Stimulated activated CD4-positive, alpha-beta T cell treated with anti-CD3 and anti-CD28 coated beads, Interleukin-12 subunit alpha, Interleukin-12 subunit beta, amount 100 ng/mL, for 24 hours (primary cell): ENCODE data around the gene DLG1.
"Not testable (repeated sequence)": the region's sequence is repeated elsewhere in the genome, so short reads cannot be mapped to it uniquely, and the experiment has no call there.

ENCODE experiments used
- DNase-seq, 2 experiments: peaks; one replicate each; pipeline ENCODE4 v3.0.0-alpha.2; 2020; ENCODE audit warnings: low read depth in 2 of 2

The DLG1 gene

DNA sequence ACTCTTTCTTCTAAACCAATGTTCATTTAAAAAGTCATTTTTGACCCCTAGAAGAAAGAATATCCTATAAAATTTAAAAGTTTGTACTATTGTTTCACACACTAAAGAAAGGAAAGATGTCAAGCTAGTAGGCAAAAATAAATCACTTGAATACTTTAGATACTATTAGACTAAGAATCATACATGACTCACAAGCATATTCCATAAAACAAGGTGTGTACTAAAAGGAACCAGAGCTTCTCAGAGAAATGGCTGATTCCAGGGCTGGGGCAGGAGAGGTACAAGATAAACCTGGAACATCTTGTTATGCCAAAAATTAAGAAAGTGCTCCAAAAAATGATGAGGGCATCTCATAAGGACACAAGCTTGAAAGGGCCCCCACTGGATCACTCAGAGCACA is 8.7 kb downstream of the DLG1 start:
- no peak for DNase-seq

DNA sequence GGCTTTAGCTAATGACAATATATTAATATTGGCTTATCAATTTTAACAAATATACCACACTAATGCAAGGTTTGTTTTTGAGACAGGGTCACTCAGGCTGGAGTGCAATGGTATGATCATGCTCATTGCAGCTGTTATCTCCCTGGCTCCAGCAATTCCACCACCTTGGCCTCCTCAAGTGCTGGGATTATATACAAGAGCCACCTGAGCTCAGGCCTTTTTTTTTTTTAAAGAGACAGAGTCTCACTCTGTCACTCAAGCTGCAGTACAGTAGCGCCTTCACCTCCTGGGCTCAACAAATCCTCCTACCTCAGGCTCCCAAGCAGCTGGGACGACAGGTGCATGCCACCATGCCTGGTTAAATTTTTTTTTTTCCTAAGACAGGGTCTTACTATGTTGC is 11.7 kb downstream of the DLG1 start:
- DNase-seq, result no peak

DNA sequence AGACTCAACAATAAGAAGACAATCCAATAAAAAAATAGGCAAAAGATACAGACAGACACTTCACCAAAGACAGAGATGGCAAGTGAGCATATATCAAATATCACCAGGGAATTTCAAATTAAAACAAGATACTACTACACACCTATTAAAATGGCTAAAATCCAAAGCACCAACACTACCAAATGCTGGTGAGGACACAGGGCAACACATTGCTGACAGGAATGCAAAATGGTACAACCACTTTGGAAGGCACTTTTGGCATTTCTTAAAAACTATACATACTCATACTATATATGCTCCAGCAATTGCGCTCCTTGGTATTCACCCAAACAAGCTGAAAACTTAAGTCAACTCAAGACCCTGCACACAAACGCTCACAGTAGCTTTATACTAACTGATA is 12.9 kb downstream of the DLG1 start:
- DNase-seq, result no peak

DNA sequence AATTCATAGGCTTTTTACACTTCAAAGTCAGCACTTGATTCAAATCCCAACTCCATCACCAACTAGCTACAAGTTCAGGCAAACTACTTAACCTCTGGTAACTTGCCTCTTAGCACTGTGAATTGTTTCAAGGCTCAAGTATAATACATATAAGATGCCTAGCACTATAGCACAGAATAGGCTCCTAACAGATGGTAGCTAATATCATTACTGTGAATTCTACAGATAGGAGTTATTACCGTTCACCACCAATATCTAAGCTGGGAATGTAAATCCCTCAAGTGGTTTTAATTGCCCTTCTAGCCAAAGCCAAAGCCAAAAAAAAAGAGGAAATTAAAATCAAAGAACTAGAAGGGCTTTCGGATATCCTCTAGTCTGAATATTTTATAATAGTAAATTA is 15.4 kb downstream of the DLG1 start:
- no peak for DNase-seq

DNA sequence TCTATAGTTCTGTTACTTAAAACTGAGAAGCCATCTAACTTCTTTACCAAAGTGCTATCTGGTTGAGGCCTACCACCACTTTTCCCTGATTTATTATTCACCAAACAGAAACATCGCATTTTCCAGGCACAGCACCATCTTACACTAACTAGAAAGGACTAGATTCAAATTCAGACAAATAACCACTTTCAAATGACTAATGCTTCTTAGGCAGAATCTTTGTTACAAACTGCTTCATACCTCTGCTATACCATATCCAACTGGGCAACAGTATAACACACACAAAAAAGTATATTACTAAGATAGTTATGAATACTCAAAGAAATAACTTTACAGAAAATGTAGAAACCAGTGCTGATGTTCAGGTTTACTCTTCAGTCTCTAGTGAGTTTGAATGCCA is 16.6 kb downstream of the DLG1 start:
- no peak for DNase-seq

DNA sequence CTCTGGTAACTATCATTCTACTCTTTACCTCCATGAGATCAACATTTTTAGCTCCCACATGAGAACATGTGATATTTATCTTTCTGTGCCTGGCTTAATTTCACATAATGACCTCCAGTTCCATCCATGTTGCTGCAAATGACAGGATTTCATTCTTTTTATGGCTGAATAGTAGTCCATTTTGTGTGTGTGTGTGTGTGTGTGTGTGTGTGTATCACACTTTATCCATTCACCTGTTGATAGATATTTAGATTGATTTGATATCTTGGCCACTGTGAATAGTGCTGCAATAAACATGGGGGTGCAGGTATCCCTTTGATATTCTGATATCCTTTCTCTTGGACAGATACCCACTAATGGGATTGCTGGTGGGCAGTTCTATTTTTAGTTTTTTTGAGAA is 18.3 kb downstream of the DLG1 start:
- no peak for DNase-seq

DNA sequence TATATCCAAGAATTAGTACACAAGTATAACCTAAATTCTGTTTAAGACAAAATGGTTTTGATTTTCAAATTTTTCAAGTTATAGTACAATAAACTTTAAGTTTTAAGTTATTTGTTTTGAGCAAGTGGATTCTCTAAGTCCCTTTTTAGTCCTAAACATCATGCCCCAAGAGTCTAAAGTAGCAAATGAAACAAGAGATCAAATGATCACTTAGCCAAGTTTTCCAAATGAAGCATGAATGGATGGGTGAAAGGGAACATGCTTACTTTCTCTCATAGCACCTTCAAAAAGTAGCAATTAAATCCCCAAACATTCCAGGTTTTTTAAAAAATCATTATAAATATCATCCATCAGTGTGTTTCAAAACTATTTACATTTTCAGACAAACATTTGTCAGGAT is 19.5 kb downstream of the DLG1 start:
- no peak for DNase-seq

DNA sequence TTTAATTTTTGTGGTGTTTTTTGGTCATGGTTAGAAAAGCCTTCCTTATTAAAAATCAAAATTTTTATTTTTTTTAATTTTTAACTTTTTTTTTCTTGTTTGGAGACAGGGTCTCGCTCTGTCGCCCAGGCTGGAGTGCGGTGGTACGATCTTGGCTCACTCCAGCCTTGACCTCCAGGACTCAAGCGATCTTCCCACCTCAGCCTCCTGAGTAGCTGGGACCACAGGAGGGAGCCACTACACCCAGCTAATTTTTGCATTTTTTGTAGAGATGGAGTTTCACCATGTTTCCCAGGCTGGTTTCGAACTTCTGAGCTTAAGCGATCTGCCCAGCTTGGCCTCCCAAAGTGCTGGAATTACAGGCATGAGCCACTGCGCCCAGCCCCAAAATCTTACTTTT is 21.6 kb downstream of the DLG1 start:
- not testable (repeated sequence) for DNase-seq

DNA sequence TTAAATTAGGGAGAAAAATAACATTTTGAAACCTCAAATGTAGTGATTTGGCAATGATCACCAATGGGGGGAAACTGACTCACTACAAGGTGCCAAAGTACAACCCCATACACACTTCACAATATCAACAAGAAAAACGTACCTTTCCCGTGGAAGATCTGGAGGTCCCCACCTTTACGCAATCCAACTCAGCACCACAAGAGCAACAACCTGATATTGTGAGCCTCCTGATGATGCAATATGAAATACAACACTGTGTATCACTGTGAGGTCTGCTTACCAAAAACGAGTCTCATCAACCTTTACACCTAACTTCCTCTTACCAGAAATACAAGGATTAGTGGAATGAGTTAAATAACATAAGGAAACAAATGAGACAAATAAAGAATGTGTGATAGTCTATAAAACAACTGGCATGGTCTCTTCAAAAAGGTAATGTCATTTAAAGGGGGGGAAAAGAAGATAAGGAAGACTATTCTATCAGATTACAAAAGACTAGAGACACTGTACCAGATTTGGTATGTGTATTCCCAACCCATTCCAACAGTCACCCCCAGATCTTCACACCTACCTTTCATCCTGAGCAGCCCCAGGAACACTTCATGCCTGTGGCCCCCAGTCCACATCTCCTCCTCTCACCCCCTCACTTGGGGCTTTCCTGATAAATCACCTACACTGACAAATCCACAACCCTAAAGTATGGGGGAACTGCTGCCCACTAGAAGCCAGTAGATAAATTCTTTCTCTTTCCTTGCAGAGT is 27.7 kb downstream of the DLG1 start:
- no peak for DNase-seq

DNA sequence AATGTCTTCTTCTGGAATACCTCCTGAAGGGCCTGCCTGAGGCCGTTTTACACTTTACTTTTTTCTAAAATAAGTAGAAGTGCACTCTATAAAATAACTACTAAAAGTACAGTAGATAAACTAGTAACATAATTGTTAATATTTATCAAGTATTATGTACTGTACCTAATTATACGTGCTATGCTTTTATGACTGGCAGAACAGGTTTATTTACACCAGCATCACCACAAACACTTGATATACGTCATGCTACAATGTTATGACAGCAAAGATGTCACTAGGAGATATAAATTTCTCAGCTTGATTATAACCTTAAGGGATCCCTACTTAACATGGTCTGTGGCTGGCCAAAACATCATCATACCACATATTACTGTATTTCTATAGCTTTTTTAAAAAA is 29.4 kb downstream of the DLG1 start:
- no peak for DNase-seq

DNA sequence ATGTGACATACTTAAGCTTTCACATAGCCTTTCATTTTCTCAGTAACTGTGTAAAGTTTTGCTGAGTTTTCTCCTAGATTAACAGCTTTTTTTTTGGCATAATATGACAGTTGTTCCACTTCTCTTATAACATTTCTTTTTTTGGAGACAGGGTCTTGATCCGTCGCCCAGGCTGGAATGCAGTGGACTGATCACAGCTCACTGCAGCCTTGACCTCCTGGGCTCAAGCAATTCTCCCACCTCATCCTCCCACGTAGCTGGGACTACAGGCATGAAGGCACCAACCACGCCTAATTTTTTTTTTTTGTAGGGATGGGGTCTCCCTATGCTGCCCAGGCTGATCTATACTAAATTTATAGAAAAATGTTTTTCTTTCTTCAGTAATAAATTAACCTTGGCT is 30.1 kb downstream of the DLG1 start:
- DNase-seq, result no peak

DNA sequence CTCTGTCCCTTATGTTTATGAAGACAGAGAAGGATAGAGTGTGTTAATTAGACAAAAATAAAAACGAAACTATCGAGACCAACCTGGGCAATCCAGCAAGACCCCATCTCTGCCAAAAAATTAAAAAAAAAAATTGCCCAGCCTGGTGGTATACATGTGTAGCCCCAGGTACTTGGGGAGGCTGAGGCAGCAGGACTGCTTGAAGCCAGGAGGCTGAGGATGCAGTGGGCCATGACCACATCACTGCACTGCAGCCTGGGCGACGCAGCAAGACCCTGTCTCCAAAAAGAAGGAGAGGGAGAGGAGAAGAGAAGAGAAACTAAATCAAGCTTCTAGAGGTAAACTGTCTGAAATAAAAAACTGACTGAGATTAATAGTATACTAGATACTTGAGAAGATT is 32.1 kb downstream of the DLG1 start:
- DNase-seq, result no peak

DNA sequence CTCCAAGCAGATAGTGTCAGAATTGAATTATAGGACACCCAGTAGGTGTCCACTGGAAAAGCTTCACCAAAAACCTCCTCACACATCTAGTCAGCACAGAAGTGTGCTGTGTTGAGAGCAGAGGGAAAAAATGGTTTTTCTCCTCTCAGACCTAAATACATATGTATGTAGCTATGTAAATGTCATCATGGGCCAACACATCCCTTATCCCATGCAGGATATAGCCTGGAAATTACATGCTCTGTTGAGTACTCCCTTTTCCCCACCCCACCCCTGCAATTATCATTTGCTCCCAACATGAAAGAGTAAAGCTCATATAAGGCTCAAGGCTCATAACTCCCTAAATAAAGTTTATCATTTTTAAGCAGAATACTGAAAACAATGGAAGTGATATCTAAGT is 35.7 kb downstream of the DLG1 start:
- no peak for DNase-seq

DNA sequence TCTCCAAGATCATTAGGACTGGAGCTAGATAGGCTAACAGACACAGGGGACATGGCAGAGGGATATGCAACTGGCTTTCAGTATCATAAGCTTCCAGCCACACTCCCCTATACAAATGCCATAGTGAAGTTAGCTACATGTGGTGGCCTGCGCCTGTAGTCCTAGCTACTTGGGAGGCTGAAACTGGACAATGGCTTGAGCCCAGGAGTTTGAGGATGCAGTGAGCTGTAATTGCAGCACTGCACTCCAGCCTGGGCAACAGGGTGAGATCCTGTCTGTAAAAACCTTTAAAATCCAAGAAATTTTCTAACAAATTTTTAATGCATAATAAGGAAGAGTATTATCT is 37.3 kb downstream of the DLG1 start:
- DNase-seq, result no peak

DNA sequence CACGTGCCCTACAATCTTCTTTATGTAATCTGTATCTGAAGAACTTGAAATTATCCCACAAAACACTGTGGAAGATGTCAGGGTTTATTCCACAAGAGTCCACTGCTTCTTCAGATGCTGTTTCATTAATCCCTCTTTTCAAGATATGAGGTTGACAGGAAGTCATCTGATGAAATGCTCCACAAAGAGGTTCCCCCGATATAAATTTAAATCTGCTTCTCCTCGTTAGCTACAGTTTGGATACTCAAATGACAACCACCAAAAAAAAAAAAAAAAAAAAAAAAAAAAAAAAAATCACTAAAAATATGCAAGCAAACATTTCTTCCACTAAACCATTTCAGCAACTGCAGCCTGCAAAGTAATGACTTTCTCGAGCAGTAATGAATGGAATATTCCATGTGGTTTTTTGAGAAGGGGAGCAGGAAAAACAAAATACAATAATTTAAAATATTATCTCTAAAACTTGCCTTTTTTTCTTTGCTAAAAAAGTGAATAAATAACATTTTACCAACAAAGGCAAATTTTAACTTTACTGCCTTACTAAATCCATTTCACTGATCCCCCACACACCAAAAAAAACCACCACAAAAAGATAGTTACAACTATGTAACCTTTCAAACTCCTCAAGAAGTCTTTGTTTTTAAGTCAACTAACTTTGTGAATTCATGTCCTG is 37.8 kb downstream of the DLG1 start:
- no peak for DNase-seq

DNA sequence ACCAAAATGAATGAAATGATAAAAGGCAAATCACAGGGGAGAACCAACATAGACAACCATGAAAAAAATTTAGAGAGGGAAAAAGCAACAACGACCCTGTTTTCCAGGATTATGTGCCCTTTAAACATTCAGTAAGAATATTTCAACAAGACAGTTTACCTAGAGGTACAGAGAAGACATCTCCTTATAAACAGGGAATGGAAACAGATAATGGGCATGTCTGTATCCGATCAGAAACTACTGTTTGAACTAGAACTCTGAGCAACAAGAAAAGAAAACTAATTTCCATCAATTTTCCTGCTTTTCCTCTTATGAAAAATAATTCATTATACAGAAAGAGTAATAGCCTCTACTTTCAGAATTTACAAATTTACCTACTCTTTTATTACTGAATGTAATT is 39.3 kb downstream of the DLG1 start:
- DNase-seq, result no peak

DNA sequence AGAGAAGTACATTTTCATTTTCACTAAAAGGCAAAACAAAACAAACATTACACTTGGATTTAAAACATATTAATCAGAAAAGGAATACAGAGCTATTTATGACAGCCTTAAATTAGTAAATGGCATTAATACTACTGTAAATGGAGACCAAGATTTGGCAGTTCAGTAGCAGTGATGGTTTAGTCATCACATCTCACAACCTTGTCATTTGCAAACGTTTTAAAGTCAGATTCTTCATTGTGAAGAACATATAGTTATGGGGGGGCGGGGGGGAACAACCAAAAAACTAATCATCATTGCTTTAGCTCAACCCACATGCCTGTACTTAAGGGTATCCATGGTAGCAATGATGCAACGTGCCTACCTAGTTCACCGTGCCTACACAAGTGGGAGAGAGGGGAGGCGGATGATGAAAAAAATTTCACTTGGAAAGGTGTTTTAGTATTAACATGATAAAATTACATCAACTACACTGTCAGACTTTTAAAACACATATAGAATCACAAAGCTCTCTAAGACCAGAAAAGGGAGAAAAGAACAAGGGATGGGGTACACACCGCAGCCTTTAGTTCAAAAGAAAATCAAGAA is 40.1 kb downstream of the DLG1 start:
- DNase-seq, result no peak

DNA sequence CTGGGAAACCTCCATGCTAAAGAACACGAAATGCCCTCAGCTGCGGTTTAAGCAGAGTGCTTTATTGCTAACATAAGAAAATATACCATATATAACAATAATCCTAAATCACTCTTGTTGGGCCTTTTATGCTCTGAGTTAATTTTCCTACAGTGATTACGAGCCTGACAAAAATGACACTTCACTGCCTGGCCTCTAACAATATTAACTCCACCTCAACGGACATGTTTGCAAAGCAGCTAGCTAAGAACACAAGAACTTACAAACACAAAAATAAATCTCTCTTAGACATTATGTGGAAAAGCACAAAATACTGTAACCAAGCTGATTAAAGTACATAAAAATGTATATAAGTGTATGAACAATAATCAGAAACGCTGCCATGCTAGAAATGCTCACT is 40.7 kb downstream of the DLG1 start:
- no peak for DNase-seq

DNA sequence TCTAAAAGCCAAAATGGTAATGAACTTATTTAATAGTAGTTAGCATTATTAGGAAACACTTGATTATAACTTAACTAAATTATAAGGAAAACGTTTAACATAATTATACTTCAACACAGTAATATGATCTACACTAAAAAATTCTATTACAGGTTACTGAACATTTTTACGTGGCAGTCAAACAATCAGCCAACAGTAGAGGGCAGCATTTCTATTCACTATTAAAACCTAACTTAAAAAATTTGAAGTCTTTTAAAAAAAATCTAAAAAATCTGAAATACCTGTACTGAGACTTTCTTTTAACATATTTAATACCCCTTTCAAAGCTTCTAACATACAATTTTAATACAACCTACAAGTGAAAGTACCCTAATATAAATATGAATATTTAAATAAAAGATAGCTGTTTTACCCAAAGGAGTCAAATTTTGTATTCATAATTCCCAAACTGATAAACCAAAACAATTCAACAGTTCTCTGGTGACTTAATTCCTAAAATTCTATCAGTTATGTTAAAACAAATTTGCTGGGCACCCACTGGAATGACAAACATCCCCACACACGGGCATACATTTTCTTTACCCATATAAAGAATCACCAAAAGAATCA is 41.5 kb downstream of the DLG1 start:
- DNase-seq, result no peak

DNA sequence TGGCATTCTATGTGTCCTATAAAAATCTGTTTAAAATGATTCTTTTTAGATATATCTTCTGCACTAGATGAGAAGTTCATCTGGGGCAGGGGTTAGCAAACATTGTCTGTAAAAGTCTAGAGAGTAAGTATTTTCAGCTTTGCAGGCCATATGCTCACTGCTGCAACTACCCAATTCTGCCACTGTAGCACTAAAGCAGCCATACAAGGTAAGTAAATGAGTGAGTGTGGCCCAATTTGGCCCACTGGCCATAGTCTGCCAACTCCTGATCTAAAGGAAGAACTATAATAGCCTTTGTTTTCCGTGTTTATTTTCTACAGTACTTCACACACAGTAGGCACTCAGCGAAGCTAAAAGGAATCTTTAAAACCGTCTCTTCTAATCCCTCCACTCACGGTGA is 42.3 kb downstream of the DLG1 start:
- DNase-seq, result no peak

DNA sequence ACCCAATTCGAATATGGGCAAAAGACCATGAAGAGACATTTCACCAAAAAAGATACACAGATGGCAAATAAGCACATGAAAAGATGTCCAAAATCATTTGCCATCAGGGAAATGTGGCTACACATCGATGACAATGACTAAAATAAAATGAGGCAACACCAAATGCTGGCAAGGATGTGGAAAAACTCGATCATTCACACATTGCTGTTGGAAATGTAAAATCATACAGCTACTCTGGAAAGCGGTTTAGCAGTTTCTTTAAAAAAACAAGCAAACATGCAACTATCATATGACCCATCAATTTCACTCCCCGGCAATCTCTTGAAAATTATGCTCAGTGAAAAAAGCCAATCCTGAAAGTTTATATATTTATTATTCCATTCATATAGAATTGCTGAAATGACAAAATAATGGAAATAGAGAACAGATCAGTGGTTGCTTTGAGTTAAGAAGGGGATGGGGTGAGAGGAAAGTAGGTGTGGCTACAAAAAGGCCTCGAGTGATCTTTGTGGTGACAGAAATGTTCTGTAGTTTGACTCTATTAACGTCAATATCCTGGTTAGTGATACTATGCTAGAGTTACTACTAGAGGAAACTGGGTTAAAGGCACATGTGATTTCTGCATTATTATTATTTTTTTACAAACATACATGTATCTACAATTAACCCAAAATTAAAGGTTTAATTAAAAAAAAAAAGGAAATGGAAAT is 45.0 kb downstream of the DLG1 start:
- DNase-seq, result no peak

DNA sequence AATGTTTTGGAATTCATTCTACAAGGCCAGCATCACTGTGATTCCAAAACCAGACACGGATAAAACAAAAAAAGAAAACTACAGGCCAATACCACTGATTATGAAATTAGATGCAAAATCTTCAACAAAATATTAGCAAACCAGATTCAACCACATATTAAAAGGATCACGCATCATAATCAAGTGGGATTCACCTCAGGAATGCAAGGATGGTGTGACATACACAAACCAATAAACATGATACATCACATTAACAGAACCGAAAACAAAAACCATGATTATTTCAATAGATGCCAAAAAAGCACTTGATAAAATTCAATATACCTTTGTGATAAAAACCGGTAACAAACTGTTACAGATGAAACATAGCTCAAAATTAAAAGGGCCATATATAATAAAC is 48.9 kb downstream of the DLG1 start:
- no peak for DNase-seq
